HFFc6 (cell line): ENCODE measurements around the gene OTUB1. TPM values are rescaled to one million over a fixed set of nuclear protein-coding genes. Genes with fewer than 3 reads are reported as not detected.

Source experiments
- DNase-seq: peaks from one replicate; pipeline ENCODE4 v3.0.0-alpha.2; 2018
- H3K27ac Mint-ChIP-seq: 2 replicates; pipeline ENCODE4 v1.8.0; 2020; ENCODE audit warnings: mild to moderate bottlenecking, mixed read lengths
- H3K27me3 Mint-ChIP-seq: 2 replicates; pipeline ENCODE4 v1.8.0; 2021; ENCODE audit warnings: mild to moderate bottlenecking, moderate library complexity, mixed read lengths; ENCODE audit not compliant: insufficient read depth
- H3K36me3 Mint-ChIP-seq: 2 replicates; pipeline ENCODE4 v1.8.0; 2021; ENCODE audit warnings: low read depth, mixed read lengths
- H3K4me1 Mint-ChIP-seq: 2 replicates; pipeline ENCODE4 v1.8.0; 2020; ENCODE audit warnings: low read depth, mixed read lengths
- H3K4me3 Mint-ChIP-seq: 2 replicates; pipeline ENCODE4 v1.8.0; 2020; ENCODE audit warnings: mild to moderate bottlenecking, moderate library complexity, mixed read lengths
- H3K9me3 Mint-ChIP-seq: 2 replicates; pipeline ENCODE4 v1.8.0; 2020; ENCODE audit warnings: mild to moderate bottlenecking, mixed read lengths
- CTCF ChIP-seq: fragments of 200-600 bp; sonication (generic); IDR thresholded peaks from 2 replicates; pipeline ENCODE4 v1.5.0; 2021; ENCODE audit warnings: antibody characterized with exemption, mild to moderate bottlenecking
- total RNA-seq, 6 experiments: library from RNA; stranded (reverse); fragmentation: NEBNext Ultra II Directional; extraction: Animal tissue kit (Norgen Biotek cat#: 25700); gene quantifications; 2 replicates in 1 of 6; 3 replicates in 5 of 6; pipeline ENCODE4 v1.2.3, GENCODE V29; 2021

The OTUB1 gene
- total RNA-seq, 6 experiments from 2014 or later, result 84.4 to 98.2 (median 90.9) TPM

DNA sequence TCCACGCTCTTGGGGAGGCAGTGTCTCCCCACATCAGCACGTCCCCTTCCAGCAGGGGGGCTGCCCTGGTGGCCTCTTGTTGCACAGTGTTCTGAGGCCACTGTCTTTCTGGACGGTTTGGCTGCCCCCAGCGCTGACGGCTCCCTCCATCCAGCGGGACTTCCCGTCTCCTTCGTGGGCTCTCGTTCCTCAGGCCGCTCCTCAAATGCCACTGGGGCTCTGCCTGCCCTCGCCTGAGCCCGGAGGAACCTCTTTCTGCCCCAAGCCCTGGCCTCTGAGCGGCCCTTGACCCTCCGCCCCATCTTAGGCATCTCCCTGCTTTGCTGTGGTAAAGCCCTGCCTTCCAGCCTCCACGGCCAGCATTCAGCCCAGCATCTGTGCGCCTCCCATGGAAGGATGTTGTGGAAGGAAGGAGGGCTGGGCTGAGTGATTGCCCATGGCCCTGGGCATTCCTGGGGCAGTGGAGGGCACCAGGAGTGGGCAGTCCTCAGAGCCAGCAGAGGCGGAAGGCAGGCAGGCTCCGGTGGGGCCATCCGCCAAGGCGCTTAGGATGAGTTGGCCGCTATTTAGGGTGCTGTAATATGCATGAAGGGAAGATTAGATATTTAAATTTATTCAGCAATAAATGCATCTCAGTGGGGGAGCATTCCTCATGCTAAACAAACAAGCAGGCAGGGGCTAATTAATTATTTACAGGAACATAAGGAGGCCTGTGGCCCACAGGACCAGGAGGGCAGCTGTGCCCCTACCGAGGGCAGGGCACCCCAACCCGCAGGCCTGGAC, 17.8 kb downstream of the OTUB1 start:
- Mint-ChIP-seq H3K27me3 (peaks cover 12% of the 10 kb centered on the region), H3K4me1 (peaks cover 40% of the 10 kb centered on the region), H3K4me3 (no peak overlapping the region), H3K36me3 (no peaks in the 10 kb centered on the region), H3K27ac (no peak overlapping the region), H3K9me3 (no peaks in the 10 kb centered on the region)
- no peak for DNase-seq
- TF ChIP-seq CTCF, result no peak

- DNase-seq, result no peak
- H3K27ac Mint-ChIP-seq, result no peak overlapping the region
- H3K9me3 Mint-ChIP-seq, result no peaks in the 10 kb centered on the region
- H3K36me3 Mint-ChIP-seq, result no peaks in the 10 kb centered on the region
- H3K4me1 Mint-ChIP-seq, result peaks cover 40% of the 10 kb centered on the region
- TF ChIP-seq CTCF, result no peak
- H3K27me3 Mint-ChIP-seq, result peaks cover 12% of the 10 kb centered on the region
- H3K4me3 Mint-ChIP-seq, result no peak overlapping the region
These were observed 18.3 kb downstream of the OTUB1 start for GRCh38 chr11:64004590-64004984.

- no peak overlapping the region for H3K4me3 Mint-ChIP-seq
- no peaks in the 10 kb centered on the region for H3K36me3 Mint-ChIP-seq
- TF ChIP-seq CTCF, result no peak
- no peaks in the 10 kb centered on the region for H3K9me3 Mint-ChIP-seq
- no peak for DNase-seq
- H3K4me1 Mint-ChIP-seq, result peaks cover 40% of the 10 kb centered on the region
- no peak overlapping the region for H3K27ac Mint-ChIP-seq
- peaks cover 12% of the 10 kb centered on the region for H3K27me3 Mint-ChIP-seq
These were observed 19.5 kb downstream of the OTUB1 start for GRCh38 chr11:64005691-64006090.

DNA sequence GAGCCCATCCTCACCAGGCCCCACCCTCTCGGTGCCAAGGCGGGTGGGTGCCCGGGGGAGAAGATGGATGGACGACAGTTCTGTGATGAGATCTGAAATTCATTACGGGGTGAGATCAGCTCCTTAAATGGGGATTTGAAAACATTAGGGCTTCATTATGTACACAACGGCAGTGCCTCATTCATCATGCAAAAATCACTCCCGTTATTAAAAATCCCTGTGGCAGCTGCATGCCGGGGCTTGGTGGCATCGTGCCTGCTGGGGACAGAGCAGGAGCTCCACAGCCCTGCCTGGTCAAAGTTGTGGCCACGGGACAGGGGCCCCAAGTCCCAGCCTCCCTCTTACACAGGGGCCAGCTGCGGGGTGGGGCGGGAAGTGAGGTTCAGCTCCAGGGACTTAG, 20.2 kb downstream of the OTUB1 start:
- DNase-seq, result no peak
- H3K27ac Mint-ChIP-seq, result no peak overlapping the region
- H3K9me3 Mint-ChIP-seq, result no peaks in the 10 kb centered on the region
- H3K4me1 Mint-ChIP-seq, result peaks cover 39% of the 10 kb centered on the region
- peaks cover 10% of the 10 kb centered on the region for H3K27me3 Mint-ChIP-seq
- no peaks in the 10 kb centered on the region for H3K36me3 Mint-ChIP-seq
- TF ChIP-seq CTCF, result no peak
- peak overlapping the region; percentile 80; the same call in 1 of the 2 replicates for H3K4me3 Mint-ChIP-seq

GRCh38 chr11:64007160-64007628, 21.0 kb downstream of the OTUB1 start:
- Mint-ChIP-seq H3K4me1 (peaks cover 31% of the 10 kb centered on the region), H3K4me3 (peak overlapping the region; percentile 80), H3K9me3 (no peaks in the 10 kb centered on the region), H3K27ac (peak overlapping the region; percentile 62), H3K27me3 (peaks cover 8% of the 10 kb centered on the region), H3K36me3 (no peaks in the 10 kb centered on the region)
- TF ChIP-seq CTCF, result no peak
- peak; percentile 13 for DNase-seq
